GM19438 (cell line): Measurements from ENCODE around the gene CAST.
A peak's percentile ranks its signal among the peaks of the same experiment; 100 is the strongest.

Source experiments
- ATAC-seq: cut with Tn5 transposase; IDR thresholded peaks from one replicate; pipeline ENCODE4 v1.9.1; 2021; ENCODE audit warnings: low read depth; ENCODE audit not compliant: unreplicated experiment

CAST gene

GRCh38 chr5:96669909-96670308, 7.7 kb downstream of the CAST start:
- no peak for ATAC-seq

GRCh38 chr5:96671441-96671840, 9.3 kb downstream of the CAST start:
- ATAC-seq, result no peak

DNA sequence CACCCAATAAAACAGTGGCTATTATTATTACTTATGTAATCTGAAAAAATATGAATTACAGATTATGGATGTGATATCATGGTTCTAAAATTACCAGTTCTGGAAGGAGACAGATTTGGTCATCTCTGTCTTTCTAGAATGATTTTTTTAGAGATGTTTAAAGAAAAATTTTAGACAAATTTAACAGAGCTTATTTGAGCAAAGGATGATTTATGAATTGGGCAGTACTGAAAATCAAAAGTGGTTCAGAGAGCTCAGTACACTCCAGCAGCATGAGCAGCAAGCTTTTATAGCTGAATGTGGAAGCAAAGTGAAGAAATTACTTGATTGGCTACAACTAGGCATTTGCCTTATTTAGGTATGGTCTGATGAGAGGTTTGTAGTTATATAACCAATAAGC, 11.0 kb downstream of the CAST start:
- no peak for ATAC-seq

DNA sequence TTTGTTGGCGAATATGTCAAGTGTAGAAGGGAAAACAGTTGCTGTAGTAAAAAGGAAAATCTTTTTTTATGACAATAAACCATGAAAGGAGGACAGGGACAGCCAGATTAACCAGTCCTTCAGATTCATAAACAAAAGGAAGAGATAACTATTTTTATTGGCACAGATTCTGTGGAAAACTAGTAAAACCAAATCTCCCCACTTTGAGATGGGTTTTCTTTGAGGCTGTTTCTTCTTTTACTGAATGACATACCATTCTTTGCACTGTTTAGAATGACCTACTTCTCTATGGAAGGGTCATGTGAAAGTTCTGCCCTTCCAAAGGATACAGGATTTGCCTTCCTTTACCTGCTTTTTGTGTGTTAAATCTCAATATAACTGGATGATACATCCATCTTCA, 13.7 kb downstream of the CAST start:
- no peak for ATAC-seq

DNA sequence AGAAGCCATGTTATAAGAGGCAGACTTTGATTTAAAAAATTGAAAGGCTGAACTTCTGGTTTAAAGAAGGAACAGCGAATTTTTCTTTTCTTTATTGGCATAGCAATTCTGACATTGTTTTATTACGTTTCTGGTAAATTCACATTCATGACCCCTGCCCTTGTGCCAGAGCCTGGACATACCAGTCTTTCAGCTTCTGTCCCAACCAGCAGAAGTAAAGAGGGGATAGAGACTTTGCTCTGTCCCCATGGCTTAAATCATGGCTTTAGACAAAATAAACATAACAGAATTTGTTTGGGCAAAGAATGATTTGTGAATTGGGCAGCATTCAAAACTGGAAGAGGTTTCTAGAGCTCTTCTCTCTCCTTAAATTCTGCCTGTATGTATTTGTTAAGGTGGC, 15.3 kb downstream of the CAST start:
- no peak for ATAC-seq

GRCh38 chr5:96679293-96679692, 17.1 kb downstream of the CAST start:
- no peak for ATAC-seq

- no peak for ATAC-seq
These were observed 18.7 kb downstream of the CAST start for GRCh38 chr5:96680759-96681470.

DNA sequence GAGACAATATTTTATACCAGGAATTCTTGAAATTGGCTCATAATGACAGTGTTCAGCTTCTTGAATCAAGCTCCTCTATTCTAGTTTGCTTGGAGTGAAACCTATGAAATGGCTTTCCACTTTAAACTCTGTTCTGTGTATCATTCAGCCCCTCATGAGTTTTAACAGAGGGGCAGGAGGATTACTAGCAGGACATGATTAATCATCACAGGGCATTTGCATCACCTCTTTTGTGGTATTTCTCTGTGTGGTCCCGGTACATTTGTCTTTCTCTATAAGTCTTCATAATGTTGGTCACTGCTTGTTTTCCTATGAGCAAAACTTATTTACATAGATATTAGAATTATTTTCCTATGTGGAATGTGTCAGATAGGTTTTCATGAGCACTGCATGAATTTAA, 21.2 kb downstream of the CAST start:
- ATAC-seq, result no peak

GRCh38 chr5:96683810-96684209, 21.6 kb downstream of the CAST start:
- no peak for ATAC-seq

- no peak for ATAC-seq
These were observed 24.9 kb downstream of the CAST start for GRCh38 chr5:96687080-96687479.

- ATAC-seq, result peak; percentile 86
These were observed 25.8 kb downstream of the CAST start for GRCh38 chr5:96687812-96688453.

DNA sequence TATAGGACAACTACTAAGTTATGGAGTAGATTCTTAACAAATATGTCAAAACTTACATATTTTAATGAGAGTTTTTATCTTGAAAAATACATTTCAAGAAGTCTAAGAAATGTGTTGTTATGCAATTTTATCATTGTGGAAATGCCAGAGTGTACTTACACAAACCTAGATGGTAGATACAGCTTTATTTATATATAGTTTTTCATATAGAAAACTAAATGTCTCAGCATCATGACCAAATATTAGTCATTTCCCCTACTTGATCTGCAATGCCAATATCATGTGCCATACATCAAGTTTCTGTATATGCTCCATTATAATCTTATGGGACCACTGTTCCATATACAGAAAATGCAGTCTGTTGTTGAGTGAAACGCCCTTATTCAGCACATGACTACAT, 28.7 kb downstream of the CAST start:
- ATAC-seq, result no peak

DNA sequence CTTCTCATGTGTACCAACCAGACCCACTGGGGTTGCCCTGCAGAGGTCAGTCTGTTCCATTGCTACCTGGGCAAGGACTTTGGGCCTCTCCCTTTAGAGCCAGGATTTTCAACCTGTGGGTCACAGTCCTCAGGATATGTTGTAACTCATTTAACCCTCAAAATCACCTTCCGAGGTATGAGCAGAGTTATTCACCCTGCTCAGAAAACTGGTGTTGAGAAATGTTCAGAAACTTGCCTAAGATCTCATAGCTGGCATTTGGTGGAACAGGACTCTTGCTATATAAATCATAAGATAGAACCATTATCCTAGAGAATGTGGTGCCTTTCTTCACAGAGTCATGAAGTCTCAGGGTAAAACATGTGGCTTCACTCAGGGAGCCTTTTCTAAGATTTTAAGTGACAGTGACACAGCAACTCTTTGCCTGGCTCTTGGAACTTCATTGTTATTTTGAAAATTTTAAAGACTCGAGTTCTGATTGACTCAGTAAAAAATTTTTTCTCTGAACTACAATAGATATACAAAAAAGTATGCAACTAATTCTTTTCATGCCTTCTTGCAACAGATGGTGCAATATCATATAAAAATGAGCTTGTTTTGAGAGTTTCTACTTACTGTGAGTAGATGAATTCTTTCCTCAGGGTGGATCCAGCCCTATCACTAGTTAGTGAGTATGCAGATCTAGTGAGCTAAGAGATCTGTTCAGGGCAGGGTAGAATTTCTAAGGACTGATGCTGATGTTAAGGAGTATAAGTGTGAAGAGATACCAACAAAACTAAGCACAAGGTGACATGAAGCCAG, 29.5 kb downstream of the CAST start:
- no peak for ATAC-seq

GRCh38 chr5:96692441-96692840, 30.3 kb downstream of the CAST start:
- no peak for ATAC-seq

DNA sequence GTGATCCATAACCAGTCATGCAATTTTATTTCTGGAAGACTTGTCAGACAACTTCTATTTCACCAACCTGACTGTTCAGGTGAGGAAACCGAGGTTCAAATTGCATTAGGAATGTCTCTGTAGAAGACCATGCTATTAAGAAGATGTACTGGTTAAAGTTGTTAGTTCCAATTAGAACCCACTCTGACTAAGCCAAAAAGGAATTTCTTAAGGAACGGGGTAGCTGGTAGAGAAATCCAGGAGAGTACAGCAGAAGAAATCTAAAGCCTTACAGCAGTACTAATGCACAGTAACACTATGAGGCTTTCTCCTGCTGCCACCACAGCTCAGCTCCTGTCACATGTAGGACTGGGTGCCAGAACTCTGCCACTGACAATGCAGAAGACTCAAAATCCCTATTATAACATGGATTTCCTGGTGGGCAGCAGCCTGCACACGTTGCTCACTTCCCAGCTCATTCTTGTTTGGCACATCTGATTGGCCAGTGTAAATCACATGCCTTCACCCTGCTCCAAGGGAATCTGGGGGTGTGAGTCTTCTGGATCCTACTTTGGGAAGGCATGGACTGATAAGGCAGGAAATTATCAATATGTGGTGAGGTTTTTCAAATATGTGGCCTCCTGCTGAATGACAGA, 37.1 kb downstream of the CAST start:
- ATAC-seq, result no peak

DNA sequence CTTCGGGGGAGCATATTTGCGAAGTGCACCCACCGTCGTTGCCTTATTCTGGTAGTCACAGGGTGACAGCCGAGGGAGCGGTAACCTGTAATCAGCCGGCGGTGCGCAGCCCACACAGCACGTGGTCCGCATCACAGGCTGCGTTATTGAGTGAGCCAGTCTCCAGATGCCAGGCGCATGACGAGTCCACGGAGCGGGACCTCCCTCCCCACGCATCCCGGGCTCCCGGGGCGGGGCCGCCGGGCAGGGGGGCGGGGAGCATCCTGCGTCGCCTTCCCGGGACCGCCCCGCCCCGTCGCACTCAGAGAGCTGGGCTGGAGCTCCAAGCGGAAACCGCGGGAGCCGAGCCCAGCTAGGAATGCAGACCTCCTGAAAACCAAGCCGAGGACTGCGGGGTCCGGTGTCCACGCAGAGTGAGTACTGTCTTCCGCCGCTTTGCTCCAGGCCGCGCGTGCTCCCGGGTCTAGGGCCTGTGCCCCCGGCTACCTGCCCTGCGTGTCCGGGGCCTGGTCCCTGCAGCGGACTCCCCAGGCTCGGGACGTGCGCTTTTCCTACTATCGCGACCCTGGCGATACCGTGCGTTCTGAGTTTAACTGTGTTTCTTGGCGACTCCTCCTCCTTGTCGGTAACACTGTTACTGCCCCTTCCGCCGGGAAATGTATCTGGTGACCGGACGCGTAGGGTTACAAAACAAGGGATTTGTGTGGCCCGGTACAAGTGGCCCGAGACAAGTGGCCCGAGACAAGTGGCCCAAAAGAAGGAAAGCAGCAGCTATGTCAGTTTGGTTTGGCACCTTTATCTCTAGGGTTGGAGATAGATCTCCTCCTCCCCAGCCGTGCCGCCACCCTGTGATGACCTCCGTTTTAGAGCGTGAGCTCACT, 40.6 kb downstream of the CAST start:
- ATAC-seq, result peak; percentile 47

- peak; percentile 81 for ATAC-seq
These were observed 41.3 kb downstream of the CAST start for GRCh38 chr5:96703384-96703920.

- ATAC-seq, result no peak
These were observed 41.8 kb downstream of the CAST start for GRCh38 chr5:96703995-96704394.

GRCh38 chr5:96706433-96707111, 44.4 kb downstream of the CAST start:
- no peak for ATAC-seq
